ENCODE measurements around the gene NPNT.

NPNT gene

GRCh38 chr4:105911426-105911825 lies 16.2 kb downstream of the NPNT start:
- FAIRE-seq (no peak), DNase-seq (ENCODE audit: extremely low spot score, insufficient read length, low read depth) (no peak)

DNA sequence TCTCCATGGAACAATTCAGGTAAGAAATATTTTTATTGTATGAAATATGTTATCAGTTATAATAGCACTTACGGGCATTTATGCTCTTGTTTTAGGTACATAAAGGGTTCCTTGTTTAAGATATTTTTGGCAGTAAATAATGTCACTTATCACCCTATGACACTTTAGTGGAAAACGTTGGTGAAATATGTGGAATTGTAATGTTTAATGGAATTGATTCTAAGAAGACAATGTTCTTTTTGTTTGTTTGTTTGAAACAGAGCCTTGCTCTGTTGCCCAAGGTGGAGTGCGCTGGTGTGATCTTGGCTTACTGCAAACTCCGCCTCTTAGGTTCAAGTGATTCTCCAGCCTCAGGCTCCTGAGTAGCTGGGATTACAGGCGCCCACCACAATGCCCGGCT lies 17.4 kb downstream of the NPNT start:
- DNase-seq (ENCODE audit: extremely low spot score, insufficient read length, low read depth) (no peak), FAIRE-seq (no peak)

DNA sequence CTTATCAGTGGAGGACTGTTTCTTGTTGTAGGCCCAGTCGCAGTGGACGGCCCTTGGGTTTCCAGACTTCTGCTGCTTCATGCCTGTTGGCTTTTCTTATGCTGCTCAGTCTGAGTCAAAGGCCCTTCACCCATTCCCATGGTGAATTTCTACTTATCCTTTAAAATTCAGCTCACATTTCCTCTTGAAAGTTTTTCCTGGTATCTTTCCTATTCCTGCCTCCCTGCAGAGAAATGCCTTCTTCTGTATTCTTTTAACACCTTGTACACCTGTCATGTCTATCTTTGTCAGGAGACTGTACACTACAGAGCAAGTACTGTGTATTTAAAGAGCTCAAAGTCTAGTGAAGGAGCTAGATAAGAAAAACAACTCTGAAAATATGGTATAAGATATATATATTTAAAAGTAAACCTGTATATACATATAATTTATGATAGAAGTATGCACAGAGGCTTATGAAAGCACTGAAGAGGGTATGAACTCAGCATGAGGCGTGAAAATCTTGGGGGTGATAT lies 22.0 kb downstream of the NPNT start:
- DNase-seq (ENCODE audit: extremely low spot score, insufficient read length, low read depth) (no peak), FAIRE-seq (no peak)

DNA sequence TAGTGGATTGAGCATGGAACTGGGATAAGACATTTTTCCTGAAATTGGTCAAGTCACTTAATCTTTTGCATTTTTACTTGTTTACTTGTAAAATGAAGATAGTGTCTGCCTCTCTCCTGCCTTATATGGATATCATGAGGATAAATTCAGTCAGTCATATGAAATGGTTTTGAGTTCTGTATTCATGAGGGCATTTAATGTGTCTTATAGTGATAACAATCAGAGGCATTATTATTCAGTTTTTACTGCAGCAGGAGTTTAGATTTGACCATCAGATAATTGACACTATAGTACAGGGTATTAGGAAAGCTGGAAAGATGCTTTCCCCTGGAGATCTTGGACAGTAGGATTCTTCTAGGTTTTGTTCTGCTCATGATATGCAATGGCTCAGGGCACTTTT lies 26.0 kb downstream of the NPNT start:
- no peak for FAIRE-seq
- no peak for DNase-seq (ENCODE audit: extremely low spot score, insufficient read length, low read depth)

DNA sequence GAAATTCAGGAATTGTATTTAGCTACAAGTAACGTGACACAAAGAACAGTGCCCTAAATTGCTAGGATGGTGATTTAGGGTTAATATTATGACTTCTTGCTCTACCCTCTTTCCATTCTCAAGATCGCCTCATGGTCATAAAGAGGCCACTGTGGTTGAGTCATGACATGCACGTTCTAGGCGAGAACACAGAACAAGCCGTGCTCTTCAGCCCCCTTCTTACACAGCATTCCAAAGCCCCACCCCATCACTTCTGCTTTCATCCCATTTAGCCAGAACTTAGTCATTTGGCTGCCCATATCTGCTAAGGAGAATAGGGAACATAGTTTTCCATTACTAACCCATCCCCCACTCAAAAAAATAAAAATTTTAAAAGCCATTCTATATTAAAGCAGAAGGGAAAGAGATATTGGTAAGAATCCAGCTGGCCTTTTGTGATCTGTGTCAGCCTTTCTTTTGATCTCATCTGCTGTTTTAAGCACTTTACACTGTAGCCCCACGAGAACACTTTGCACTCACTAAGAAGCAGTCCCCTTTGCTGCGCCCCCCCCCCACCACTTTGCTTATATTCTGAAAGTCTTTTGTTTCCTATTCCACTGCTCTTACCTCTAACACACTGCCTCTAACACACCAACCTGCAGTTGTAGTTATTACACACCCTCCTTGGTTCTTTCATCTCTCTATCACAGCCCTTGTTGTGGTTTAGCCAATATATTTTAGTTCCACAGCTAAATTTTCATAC lies 28.4 kb downstream of the NPNT start:
- no peak for FAIRE-seq
- DNase-seq (ENCODE audit: extremely low spot score, insufficient read length, low read depth), result no peak

GRCh38 chr4:105924341-105924740 lies 29.1 kb downstream of the NPNT start:
- DNase-seq (ENCODE audit: extremely low spot score, insufficient read length, low read depth) (no peak), FAIRE-seq (no peak)

DNA sequence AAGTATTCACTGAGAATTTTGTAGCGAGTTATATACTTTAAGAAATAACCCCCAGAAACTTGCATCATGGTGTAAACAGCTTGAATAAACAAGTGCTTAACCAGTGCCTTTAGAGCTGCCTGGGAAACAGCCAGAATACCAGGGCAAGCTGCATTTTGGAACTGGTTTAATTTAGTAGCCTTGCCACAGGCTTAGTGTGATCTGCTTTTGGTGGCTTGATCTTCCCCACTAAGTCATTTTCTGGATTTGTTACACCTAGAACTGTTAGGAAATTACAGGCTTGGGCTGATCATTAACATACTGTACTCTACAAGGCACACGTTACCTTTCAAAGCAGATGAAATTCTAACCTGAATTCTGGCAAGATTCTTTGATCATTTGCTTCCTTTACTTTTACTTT lies 35.4 kb downstream of the NPNT start:
- FAIRE-seq, result no peak
- DNase-seq (ENCODE audit: extremely low spot score, insufficient read length, low read depth), result no peak

DNA sequence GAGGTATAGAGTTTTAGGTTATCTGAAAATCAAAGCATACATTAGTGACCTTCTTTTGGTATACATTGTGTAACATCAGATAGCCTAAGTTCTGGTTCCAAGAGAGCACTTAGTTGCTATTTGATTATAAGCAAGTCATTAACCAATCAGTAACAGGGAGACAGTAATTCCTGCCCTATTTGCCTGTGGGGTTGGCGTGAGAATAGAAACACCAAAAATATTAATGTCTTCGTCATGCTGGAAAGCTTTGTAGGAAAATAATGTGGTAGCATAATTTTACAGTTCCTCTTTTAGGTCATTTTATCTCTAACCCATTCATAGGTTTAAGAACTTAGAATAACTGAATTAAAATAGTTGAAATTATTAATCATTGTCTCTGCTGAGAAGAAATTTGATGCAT lies 37.8 kb downstream of the NPNT start:
- DNase-seq (ENCODE audit: extremely low spot score, insufficient read length, low read depth) (no peak), FAIRE-seq (no peak)

DNA sequence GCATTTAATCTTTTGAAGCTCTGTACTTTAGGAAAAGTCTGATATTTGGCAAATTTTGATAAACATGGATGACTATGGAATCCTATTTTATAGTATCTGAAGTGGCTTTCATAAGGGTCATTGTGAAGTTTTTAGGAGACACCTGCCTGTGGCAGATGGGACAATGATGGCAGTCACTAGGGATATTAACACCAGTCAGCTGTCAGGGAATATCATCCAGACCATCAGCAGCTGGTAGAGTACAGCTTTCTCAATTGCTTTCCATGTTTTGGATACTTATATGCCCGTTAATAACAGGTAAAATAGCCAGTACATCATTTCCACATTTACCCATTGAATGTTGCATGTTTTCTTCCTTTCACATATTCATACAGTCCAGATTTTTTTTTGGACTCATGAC lies 39.1 kb downstream of the NPNT start:
- FAIRE-seq (no peak), DNase-seq (ENCODE audit: extremely low spot score, insufficient read length, low read depth) (no peak)

DNA sequence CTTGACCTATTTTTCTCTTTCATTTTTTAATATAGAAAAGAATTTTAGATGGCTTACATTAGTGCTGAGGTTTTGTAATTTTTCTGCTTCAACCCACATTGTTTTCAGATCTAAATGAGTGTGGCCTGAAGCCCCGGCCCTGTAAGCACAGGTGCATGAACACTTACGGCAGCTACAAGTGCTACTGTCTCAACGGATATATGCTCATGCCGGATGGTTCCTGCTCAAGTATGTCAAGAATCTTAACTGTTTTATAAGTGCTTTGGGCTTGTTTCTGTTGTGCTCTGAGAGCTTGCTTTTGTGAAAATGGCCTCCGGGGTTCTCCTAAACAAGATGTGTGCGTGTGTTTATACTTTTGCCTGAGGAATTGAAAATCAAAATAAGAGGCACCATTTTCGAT lies 41.6 kb downstream of the NPNT start:
- DNase-seq (ENCODE audit: extremely low spot score, insufficient read length, low read depth) (no peak), FAIRE-seq (no peak)

GRCh38 chr4:105937759-105938158 lies 42.5 kb downstream of the NPNT start:
- no peak for DNase-seq (ENCODE audit: extremely low spot score, insufficient read length, low read depth)
- FAIRE-seq, result no peak

- no peak for FAIRE-seq
- DNase-seq (ENCODE audit: extremely low spot score, insufficient read length, low read depth), result no peak
Measured at GRCh38 chr4:105943234-105943633, 48.0 kb downstream of the NPNT start.

GRCh38 chr4:105944540-105944939 lies 49.3 kb downstream of the NPNT start:
- FAIRE-seq, result no peak
- no peak for DNase-seq (ENCODE audit: extremely low spot score, insufficient read length, low read depth)

- FAIRE-seq (no peak), DNase-seq (ENCODE audit: extremely low spot score, insufficient read length, low read depth) (no peak)
Measured at GRCh38 chr4:105946771-105947170, 51.5 kb downstream of the NPNT start.

- DNase-seq (ENCODE audit: extremely low spot score, insufficient read length, low read depth), result no peak
- FAIRE-seq, result no peak
Measured at GRCh38 chr4:105950701-105951100, 55.4 kb downstream of the NPNT start.

GRCh38 chr4:105951198-105951597 lies 55.9 kb downstream of the NPNT start:
- DNase-seq (ENCODE audit: extremely low spot score, insufficient read length, low read depth) (no peak), FAIRE-seq (no peak)

DNA sequence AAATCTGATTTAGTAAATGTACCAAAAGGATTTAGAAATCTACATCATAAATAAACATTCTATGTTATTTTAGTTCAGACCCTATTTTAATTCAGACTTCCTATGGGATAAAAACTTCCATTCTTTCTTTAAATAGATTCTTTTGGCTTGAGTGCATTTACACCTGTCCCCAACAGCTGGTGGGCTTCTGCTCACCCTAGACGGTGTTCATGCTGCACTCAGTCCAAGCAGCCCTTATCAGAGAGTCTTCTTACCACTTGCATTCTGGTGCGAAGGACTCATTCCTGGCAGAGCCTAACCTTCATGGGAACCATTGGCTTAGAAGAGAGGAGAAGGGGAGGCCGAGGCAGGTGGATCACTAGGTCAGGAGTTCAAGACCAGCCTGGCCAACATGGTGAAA lies 57.3 kb downstream of the NPNT start:
- DNase-seq (ENCODE audit: extremely low spot score, insufficient read length, low read depth) (no peak), FAIRE-seq (no peak)

DNA sequence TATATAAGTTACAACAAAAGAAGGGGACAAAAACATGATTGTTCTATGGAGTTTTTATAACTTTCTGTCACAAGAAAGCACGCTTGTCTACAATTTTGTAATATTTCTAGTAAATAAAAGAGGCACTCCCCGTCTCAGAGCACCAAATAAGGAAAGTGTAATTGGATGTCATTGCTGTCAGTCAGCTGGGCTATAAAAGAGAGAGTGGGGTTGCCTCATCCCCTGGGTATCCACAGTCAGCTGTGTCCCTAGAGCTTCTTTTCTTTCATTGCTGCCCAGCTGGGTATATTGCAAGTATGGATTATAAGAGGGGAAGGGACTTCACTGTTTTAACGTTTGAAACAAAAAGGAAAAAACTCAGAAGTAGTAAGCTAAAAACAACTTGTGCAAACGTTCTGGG lies 61.3 kb downstream of the NPNT start:
- FAIRE-seq, result no peak
- DNase-seq (ENCODE audit: extremely low spot score, insufficient read length, low read depth), result no peak

- FAIRE-seq (no peak), DNase-seq (ENCODE audit: extremely low spot score, insufficient read length, low read depth) (no peak)
Measured at GRCh38 chr4:105957680-105958079, 62.4 kb downstream of the NPNT start.

DNA sequence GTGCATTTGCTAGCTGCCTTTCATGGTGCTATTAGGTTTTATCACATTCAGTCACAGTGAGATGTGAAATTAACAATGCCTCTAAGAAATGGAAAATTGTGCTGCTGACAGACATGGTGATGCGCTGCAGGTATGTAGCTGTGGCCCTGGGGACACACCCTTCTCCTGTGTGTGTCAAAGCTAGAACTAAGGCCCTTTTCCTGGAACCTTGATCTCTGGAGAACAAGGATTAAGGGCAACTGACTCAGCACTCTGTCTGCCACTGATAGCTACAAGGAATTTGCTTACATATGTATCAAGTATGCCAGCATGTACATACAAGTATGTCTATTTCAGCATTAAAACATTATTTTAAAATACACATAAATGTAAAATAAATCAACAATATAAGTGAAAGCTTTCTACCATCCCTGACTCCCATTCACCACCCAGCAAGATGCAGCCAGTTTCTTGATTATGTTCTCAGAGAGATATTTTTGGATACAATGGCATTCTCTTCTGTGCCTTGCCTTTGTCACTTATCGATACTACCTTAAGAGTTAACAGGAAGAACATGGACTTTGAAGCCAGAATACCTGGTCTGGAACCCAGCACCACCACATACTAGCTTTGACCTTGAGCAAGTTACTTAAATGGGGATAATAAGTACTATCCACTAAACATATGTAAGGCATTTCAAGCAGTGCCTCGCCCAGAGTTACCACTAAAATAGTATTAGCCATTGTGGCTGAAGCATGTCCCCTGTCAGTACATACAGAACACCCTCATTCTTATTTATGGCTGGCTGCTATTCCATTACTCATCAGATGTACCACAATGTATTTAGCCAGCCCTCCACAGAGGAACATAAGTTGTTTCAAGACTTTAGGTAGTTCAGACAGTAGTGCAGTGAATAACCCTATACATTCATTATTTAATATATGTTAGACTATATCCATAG lies 68.5 kb downstream of the NPNT start:
- no peak for FAIRE-seq
- DNase-seq (ENCODE audit: extremely low spot score, insufficient read length, low read depth), result no peak

- no peak for FAIRE-seq
- DNase-seq (ENCODE audit: extremely low spot score, insufficient read length, low read depth), result no peak
Measured at GRCh38 chr4:105965183-105965800, 70.0 kb downstream of the NPNT start.

All from GM18507 (cell line).